Activated CD4-positive, alpha-beta T cell treated with anti-CD3 and anti-CD28 coated beads, Interleukin-2, amount 50 U/mL, for 16 hours (primary cell): Measurements from ENCODE around the gene FBXL16.
A peak's percentile ranks its signal among the peaks of the same experiment; 100 is the strongest.
"Not testable (repeated sequence)": the region's sequence is repeated elsewhere in the genome, so short reads cannot be mapped to it uniquely, and the experiment has no call there.

ENCODE experiments used
- DNase-seq: peaks from one replicate; pipeline ENCODE4 v3.0.0-alpha.2; 2020

FBXL16 gene

DNA sequence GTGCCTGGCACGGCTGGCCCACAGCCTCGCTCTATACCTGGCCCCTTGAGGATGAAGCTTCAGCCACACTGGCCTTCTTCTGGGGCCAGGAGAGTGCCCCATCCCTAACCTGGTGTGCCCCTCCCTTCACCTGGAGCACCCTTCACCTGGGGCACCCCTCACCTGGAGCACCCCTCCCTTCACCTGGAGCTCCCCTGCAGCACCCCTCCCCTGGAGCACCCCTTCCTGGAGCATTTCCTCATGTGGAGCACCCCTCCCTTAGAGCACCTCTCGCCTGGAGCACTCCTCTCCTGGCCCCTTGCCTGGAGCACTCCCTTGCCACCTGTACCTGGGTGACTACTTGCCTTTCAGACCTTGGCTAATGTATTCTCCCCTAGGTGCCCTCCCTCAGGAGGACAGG lies 2.4 kb upstream of the FBXL16 start:
- no peak for DNase-seq

DNA sequence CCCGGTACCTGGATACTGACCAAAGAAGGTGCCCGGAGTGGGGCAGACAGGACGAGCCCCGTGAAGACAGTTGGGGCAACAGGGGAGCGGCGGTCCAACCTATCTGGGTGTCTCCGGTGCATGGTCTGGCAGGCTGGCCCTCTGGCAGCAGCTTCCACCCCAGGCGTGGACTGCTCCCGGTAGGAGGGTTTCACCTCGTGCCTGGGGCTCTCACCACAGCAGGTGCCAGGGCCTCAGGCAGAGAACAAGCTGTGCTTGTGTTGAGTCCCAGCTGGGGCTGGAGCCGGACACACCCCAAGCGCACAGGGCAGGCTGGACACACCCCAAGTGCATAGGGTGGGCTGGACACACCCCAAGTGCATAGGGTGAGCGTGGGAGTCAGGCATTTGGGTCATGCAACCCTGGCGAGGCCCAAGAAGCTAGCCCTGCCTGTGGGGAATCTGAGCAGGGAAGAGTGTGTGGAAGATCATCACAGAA lies 1.5 kb upstream of the FBXL16 start:
- DNase-seq, result no peak

GRCh38 chr16:706189-707061 lies 824 bp upstream of the FBXL16 start:
- no peak for DNase-seq

DNA sequence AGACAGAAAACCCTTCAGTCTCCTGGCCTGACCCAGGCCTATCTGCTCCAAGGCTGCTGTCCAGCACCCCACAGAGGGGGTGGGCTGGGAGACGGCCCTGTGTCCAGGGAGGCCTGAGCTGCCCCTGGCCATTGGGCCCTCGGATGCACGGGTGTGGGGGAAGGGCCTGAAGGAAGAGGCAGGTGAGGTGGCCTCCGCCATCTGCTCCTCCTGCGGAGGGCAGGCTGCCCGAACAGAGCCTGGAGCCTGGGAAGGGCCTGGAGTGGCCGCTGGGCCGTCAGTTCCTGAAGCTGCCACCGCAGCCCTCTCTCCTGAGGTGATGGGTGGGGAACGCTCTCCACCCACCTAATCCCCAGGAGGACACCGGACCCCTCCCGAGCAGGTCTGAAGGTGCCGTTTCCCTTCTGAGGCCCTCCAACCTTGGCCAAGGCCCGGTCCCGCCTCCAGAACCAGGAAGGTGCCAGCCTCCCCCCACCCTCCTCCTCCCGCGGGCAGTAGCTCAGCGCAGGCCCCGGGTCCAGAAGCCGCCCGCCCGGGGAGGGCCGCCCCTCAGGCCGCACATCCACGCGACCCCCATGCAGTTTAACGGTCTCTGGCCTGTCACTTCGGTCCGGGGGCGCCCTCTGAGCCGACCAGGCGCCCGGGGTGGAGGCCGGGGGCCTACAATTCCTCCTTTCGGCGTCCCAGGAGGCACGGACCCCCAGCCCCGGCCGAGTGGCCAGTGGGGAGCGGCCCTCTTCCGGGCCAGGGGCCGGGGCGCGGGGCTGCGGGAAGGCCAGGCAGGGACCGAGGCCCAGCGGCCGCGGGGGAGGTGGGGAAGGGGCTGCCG lies 835 bp downstream of the FBXL16 start:
- no peak for DNase-seq

GRCh38 chr16:704047-704446 lies 1.6 kb downstream of the FBXL16 start:
- no peak for DNase-seq

- DNase-seq, result no peak
These were observed 2.2 kb downstream of the FBXL16 start for GRCh38 chr16:703406-703805.

GRCh38 chr16:702341-702740 lies 3.3 kb downstream of the FBXL16 start:
- no peak for DNase-seq

- DNase-seq, result no peak
These were observed 4.7 kb downstream of the FBXL16 start for GRCh38 chr16:700684-701584.

DNA sequence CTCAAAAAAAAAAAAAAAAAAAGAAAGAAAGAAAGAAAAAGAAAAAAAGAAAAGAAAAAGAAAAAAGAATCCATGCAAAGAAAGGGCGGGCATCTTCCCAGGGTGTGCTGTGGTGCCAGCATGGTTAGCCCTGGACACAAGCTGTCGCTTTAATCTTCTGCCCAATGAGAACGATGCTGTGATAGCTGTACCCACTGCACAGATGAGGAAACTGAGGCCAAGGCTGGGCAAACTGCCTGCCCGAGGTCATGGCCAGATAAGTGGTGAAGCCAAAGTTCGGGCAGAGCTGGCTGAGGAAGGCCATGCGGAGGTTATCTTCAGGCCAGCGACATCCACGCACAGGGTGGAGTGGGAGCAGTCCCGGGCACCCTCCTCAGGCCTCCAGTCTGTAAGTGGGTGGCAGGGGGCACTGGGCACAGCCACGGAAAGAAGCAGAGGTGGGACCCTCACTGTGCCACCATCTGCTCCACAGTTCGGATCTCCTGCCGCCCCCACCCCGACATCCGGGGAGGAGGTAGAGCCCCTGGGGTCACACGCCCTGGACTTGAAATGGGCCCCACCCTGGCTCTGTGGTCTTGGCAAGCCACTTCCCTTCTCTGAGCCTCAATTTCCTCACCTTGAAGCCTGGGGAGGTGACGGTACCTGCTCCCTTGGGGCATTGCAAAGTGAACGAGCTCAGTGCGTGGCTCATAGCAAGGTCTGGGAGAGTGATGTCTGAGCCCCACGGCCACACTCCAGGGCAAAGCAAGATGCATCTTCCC lies 6.5 kb downstream of the FBXL16 start:
- no peak for DNase-seq

GRCh38 chr16:695355-696089 lies 10.1 kb downstream of the FBXL16 start:
- peak; percentile 67 for DNase-seq

DNA sequence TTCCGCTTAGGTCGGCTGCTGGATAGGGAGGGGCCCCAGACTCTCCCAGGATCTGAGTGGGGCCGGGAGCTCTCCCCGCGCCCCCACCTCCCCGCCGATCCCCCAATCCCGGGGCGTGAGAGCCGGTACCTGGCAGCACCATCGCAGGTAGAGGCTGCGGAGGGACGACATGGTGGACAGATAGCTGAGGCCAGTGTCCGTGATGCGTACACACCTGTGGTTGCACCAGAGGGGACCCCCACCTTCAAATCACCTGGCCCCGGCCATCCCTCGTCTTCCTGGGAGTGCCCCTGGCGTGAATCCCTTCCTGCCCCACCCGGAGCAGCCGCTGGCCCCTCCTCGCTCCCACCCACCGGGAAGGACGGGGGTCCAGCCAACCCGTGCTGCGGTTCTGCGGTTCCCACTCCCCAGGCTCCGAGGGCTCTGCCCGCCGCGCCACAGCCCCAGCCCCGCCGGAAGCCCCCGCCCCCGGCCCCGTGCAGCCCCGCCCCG lies 10.7 kb downstream of the FBXL16 start:
- no peak for DNase-seq

- DNase-seq, result no peak
These were observed 11.3 kb downstream of the FBXL16 start for GRCh38 chr16:694187-694862.

- DNase-seq, result no peak
These were observed 11.8 kb downstream of the FBXL16 start for GRCh38 chr16:693766-694165.

GRCh38 chr16:693364-693763 lies 12.2 kb downstream of the FBXL16 start:
- no peak for DNase-seq

GRCh38 chr16:692356-693108 lies 13.1 kb downstream of the FBXL16 start:
- no peak for DNase-seq

DNA sequence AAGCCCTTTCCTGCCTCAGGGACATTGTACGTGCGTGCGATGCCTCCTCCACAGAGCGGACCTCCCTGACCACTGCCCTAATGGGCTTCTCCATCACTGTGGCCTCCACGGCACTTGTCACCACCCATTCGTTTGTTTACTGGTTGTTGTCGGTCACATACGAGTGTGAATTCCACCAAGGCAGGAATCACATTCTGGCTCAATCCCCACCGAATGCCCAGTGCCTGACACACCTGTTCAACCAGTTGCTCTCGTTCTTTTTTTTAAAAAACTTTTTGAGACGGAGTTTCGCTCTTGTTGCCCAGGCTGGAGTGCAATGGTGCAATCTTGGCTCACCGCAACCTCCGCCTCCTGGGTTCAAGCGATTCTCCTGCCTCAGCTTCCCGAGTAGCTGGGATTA lies 14.4 kb downstream of the FBXL16 start:
- not testable (repeated sequence) for DNase-seq

DNA sequence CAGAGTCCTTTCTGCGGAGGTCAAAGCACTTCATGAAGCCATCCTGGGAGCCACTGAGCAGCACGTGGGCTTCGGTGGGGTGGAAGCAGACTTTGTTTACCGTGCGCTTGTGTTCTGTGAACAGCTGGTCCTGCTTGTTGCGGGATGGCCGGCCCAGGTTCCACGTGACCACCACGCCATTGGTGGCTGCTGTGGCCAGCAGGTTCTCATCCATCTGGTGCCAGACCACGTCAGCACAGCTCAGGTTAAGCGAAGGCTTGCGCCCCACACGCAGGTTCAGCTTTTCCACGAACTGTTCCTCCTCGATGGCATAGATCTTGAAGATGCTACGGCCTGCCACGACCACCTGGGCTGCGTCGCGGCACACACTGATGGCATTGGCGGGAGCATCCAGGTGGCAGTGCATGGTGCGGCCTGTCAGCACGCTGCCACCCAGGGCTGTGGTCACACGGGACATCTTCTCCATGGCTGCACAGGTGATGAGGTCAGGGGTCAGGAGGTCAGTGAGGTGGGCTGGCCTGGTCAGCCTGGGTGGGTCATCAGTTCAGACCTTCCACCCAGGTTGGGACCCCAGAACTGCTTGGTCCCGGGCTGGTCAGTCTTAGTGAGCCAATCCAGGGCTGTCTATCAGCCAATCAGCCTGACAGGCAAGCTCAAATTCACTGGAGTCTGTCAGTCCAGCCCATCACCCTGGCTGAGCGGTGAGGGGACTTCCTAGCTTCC lies 16.3 kb downstream of the FBXL16 start:
- DNase-seq, result no peak

DNA sequence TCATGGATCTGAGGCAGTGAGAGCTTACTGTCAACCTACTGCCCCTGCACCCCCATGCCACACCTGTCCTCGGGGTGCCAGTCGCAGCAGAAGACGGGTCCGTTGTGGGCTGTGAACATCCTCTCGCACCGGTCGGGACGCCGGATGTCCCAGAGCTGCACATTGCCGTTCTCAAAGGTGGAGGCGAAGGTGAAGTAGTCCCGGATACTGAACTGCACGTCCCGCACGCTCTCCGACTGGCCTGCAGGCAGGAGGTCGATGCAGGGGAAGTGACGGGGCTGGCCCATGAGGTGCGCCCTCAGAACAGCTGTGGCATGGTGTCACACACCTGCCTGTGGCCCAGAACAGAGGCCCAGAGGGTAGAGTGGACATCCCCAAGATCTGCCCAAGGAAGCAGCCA lies 18.1 kb downstream of the FBXL16 start:
- DNase-seq, result no peak
